HEK293 (cell line): ENCODE data around the gene FILIP1.

Experiments used
- CTCF ChIA-PET: fragments of 350-600 bp; formaldehyde crosslinking; extraction: SDS; loops from one replicate; lab custom pipeline; 2021; ENCODE audit warnings: antibody characterized with exemption; lab: Yijun Ruan, JAX
- POLR2A ChIA-PET: fragments of 300-600 bp; formaldehyde crosslinking; extraction: SDS; loops from one replicate; lab custom pipeline; 2020; ENCODE audit warnings: antibody characterized with exemption, inconsistent platforms; lab: Yijun Ruan, JAX
- H3K27ac ChIP-seq: fragments of 200-500 bp; sonication (Bioruptor generic); 2 replicates; pipeline ENCODE4 v1.5.1; 2014; ENCODE audit warnings: low read depth, low read length, control low read depth, inconsistent platforms; ENCODE audit errors: extremely low read depth
- H3K36me3 ChIP-seq, 2 experiments: fragments of 200-500 bp in 1 of 2; sonication (Bioruptor generic) in 1 of 2; 1 replicate in 1 of 2; 2 replicates in 1 of 2; pipeline ENCODE4 v1.5.1; 2014 to 2017; ENCODE audit warnings: inconsistent platforms in 2 of 2, low read length in 2 of 2; ENCODE audit not compliant: control insufficient read depth in 2 of 2, insufficient read depth in 1 of 2
- H3K4me1 ChIP-seq: fragments of 200-500 bp; sonication (Bioruptor generic); 2 replicates; pipeline ENCODE4 v1.5.1; 2014; ENCODE audit warnings: mild to moderate bottlenecking, low read length, inconsistent platforms; ENCODE audit not compliant: control insufficient read depth, insufficient read depth
- H3K4me3 ChIP-seq: 2 replicates; pipeline ENCODE4 v1.5.1; 2011; ENCODE audit warnings: low read depth, mild to moderate bottlenecking, control low read depth, low read length, moderate library complexity
- H3K9me3 ChIP-seq: fragments of 200-500 bp; sonication (Bioruptor generic); 2 replicates; pipeline ENCODE4 v1.5.1; 2014; ENCODE audit warnings: low read depth, low read length, inconsistent platforms; ENCODE audit not compliant: control insufficient read depth, insufficient read depth
- EGR2 ChIP-seq: fragments of 450-650 bp; formaldehyde crosslinking; IDR thresholded peaks from 2 replicates; pipeline ENCODE4 v1.5.1; 2016; ENCODE audit warnings: low read depth, missing biosample characterization, missing genetic modification characterization
- FEZF1 ChIP-seq: fragments of 450-650 bp; formaldehyde crosslinking; IDR thresholded peaks from 2 replicates; pipeline ENCODE4 v1.5.1; 2016; ENCODE audit warnings: missing biosample characterization, missing genetic modification characterization
- GLI4 ChIP-seq: fragments of 450-650 bp; formaldehyde crosslinking; IDR thresholded peaks from 2 replicates; pipeline ENCODE4 v1.5.1; 2016; ENCODE audit warnings: missing biosample characterization, missing genetic modification characterization
- HOXA7 ChIP-seq: sonication (generic); formaldehyde crosslinking; IDR thresholded peaks from 2 replicates; pipeline ENCODE4 v1.8.1; 2022; ENCODE audit warnings: missing genetic modification reagents, borderline replicate concordance
- KLF8 ChIP-seq: fragments of 450-650 bp; formaldehyde crosslinking; IDR thresholded peaks from 2 replicates; pipeline ENCODE4 v1.5.1; 2016; ENCODE audit warnings: missing biosample characterization, missing genetic modification characterization
- OVOL3 ChIP-seq: fragments of 450-650 bp; formaldehyde crosslinking; IDR thresholded peaks from 2 replicates; pipeline ENCODE4 v1.5.1; 2016; ENCODE audit warnings: missing biosample characterization, missing genetic modification characterization
- PRDM1 ChIP-seq: fragments of 450-650 bp; formaldehyde crosslinking; IDR thresholded peaks from 2 replicates; pipeline ENCODE4; 2016; ENCODE audit warnings: missing biosample characterization, missing genetic modification characterization
- SCRT1 ChIP-seq: fragments of 450-650 bp; formaldehyde crosslinking; IDR thresholded peaks from 2 replicates; pipeline ENCODE4 v1.5.1; 2016; ENCODE audit warnings: missing biosample characterization, missing genetic modification characterization, borderline replicate concordance
- SCRT2 ChIP-seq: fragments of 450-650 bp; formaldehyde crosslinking; IDR thresholded peaks from 2 replicates; pipeline ENCODE4 v1.5.1; 2016; ENCODE audit warnings: missing biosample characterization, missing genetic modification characterization
- SP7 ChIP-seq: fragments of 450-650 bp; formaldehyde crosslinking; IDR thresholded peaks from 2 replicates; pipeline ENCODE4 v1.5.1; 2016; ENCODE audit warnings: missing biosample characterization, missing genetic modification characterization
- WT1 ChIP-seq: fragments of 450-650 bp; formaldehyde crosslinking; IDR thresholded peaks from 2 replicates; pipeline ENCODE4 v1.5.1; 2016; ENCODE audit warnings: missing biosample characterization, missing genetic modification characterization
- YY1 ChIP-seq: fragments of 450-650 bp; formaldehyde crosslinking; IDR thresholded peaks from 2 replicates; pipeline ENCODE4 v1.5.1; 2018; ENCODE audit warnings: missing biosample characterization, missing genetic modification characterization
- ZFP3 ChIP-seq: fragments of 450-650 bp; formaldehyde crosslinking; IDR thresholded peaks from 2 replicates; pipeline ENCODE4 v1.5.1; 2016; ENCODE audit warnings: low read depth, missing biosample characterization, missing genetic modification characterization
- ZNF2 ChIP-seq: fragments of 450-650 bp; formaldehyde crosslinking; IDR thresholded peaks from 2 replicates; pipeline ENCODE4 v1.5.1; 2016; ENCODE audit warnings: missing biosample characterization, missing genetic modification characterization
- ZNF324 ChIP-seq: fragments of 450-650 bp; formaldehyde crosslinking; IDR thresholded peaks from 2 replicates; pipeline ENCODE4 v1.5.1; 2016; ENCODE audit warnings: missing biosample characterization, missing genetic modification characterization
- ZNF341 ChIP-seq: fragments of 450-650 bp; formaldehyde crosslinking; IDR thresholded peaks from 2 replicates; pipeline ENCODE4; 2016; ENCODE audit warnings: low read depth, missing biosample characterization, missing genetic modification characterization
- ZNF48 ChIP-seq: fragments of 450-650 bp; formaldehyde crosslinking; IDR thresholded peaks from 2 replicates; pipeline ENCODE4 v1.5.1; 2016; ENCODE audit warnings: missing biosample characterization, missing genetic modification characterization
- ZNF626 ChIP-seq: fragments of 450-650 bp; sonication (Bioruptor Pico); formaldehyde crosslinking; IDR thresholded peaks from 2 replicates; pipeline ENCODE4 v1.5.1; 2018; ENCODE audit warnings: missing biosample characterization, missing genetic modification characterization, inconsistent platforms
- ZNF629 ChIP-seq: fragments of 450-650 bp; formaldehyde crosslinking; IDR thresholded peaks from 2 replicates; pipeline ENCODE4 v1.5.1; 2017; ENCODE audit warnings: missing biosample characterization, missing genetic modification characterization
- ZNF76 ChIP-seq: fragments of 450-650 bp; formaldehyde crosslinking; IDR thresholded peaks from 2 replicates; pipeline ENCODE4; 2016; ENCODE audit warnings: low read depth, missing biosample characterization, missing genetic modification characterization, borderline replicate concordance
- TF ChIP-seq, protein P1 (sequence below): fragments of 450-650 bp; formaldehyde crosslinking; IDR thresholded peaks from 2 replicates; pipeline ENCODE4 v1.5.1; 2017; ENCODE audit warnings: missing biosample characterization, missing genetic modification characterization
- TF ChIP-seq, protein P2 (sequence below): fragments of 450-650 bp; formaldehyde crosslinking; optimal IDR thresholded peaks from 2 replicates; pipeline ENCODE3; 2016; ENCODE audit warnings: missing biosample characterization, mild to moderate bottlenecking, missing genetic modification characterization
- TF ChIP-seq, protein P3 (sequence below): fragments of 450-650 bp; formaldehyde crosslinking; IDR thresholded peaks from 2 replicates; pipeline ENCODE4 v1.5.1; 2016; ENCODE audit warnings: missing biosample characterization, missing genetic modification characterization
- TF ChIP-seq, protein P4 (sequence below): fragments of 450-650 bp; formaldehyde crosslinking; IDR thresholded peaks from 2 replicates; pipeline ENCODE4 v1.5.1; 2016; ENCODE audit warnings: missing biosample characterization, missing genetic modification characterization

Gene FILIP1

DNA sequence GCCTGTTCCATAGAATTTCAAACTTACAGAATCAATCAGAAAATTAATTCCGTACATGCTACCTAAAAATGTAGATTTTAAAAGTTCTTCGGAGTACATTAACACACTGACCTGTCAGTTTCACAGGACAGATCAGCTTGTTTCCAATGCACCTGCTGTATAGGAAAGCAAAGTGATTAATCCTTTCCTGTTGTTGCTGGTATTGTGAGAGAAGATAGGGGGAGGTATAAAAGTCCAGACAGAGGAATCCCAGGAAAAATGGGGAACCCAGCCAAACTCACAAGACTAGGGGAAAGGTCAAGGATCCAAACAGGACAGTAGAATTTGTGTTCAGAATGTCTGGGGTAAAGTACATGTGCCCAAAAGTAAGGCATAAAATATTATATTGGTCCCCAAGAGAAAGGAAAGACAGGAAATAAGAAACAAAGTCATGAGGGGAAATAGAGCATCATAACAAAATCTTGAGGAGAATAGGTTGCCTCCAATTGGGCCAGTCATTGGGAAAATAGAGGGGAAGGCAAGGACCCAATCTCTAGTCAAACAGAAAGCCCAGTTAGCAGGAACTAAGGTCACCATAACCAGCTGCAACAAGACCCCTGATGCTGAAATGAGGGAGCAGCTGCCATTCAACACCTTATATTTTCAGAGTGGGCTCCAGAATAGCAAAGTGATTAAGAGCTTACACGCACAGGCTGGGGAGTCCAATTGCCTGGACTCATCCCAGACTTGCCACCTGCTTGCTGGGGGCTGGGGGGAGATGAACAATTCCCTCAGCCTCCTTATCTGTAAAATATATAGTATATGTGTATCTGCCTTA lies 10.3 kb downstream of the FILIP1 start:
- POLR2A ChIA-PET, result no interaction called here
- CTCF ChIA-PET, result interaction anchor here (0.9 kb wide), 1 partner anchor 115 kb away, joined by 3 read pairs; no protein-coding TSS in a partner anchor
- peaks cover under 1% of the 10 kb centered on the region; the same call in 1 of the 2 replicates for H3K4me1 ChIP-seq
- H3K4me3 ChIP-seq, result no peak overlapping the region
- H3K9me3 ChIP-seq, result no peaks in the 10 kb centered on the region
- H3K27ac ChIP-seq, result no peak overlapping the region
- H3K36me3 ChIP-seq, result no peaks in the 10 kb centered on the region
- no peak for TF ChIP-seq OVOL3

DNA sequence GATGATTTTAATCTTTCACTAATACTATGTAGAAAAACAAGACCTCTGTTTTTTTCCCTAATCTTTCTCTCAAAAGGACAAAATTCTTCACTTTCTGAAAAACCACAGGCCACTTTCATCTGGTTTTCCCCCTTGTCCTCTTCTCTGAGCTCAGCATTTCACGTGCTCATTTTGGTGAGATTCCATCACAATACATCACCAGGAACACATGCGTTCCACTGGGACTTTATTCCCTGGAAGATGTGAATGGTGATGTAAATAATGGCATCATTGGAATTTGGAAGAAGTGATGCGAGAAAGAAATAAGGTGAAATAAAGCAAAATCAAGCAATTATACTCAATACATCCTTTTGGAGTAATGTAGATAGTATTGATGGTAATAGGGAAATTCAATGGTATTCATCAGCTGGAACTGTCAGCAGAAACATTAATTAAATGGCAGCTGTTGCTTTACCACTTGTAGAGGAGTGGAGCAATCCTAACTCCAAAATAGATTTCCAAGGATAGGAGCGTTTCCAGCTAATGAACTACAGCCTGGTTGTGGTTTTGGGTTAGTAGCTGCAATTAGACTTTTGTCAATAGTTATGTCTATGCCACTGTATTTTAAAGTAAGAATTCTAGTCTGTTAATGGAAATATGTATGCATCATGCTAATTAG lies 11.5 kb downstream of the FILIP1 start:
- POLR2A ChIA-PET, result no interaction called here
- no peak for TF ChIP-seq HOXA7 (CRISPR knock-in tag)
- no peak for TF ChIP-seq EGR2 (tag by site-specific recombination)
- peak; percentile 82 for TF ChIP-seq SCRT2
- TF ChIP-seq SCRT1 (tag by site-specific recombination), result 0 out of 2 replicates have a peak, but pooled peaks have one; percentile 55
- 0 out of 2 replicates have a peak, but pooled peaks have one; percentile 16 for TF ChIP-seq PRDM1 (tag by site-specific recombination)
- Histone ChIP-seq H3K4me1 (no peaks in the 10 kb centered on the region), H3K9me3 (no peaks in the 10 kb centered on the region), H3K36me3 (no peaks in the 10 kb centered on the region), H3K4me3 (no peak overlapping the region), H3K27ac (no peak overlapping the region)
- CTCF ChIA-PET, result interaction anchor here (1.0 to 2.1 kb wide), 4 partner anchors 10 to 114 kb away, joined by 3 to 6 read pairs (median 4); no protein-coding TSS in a partner anchor

DNA sequence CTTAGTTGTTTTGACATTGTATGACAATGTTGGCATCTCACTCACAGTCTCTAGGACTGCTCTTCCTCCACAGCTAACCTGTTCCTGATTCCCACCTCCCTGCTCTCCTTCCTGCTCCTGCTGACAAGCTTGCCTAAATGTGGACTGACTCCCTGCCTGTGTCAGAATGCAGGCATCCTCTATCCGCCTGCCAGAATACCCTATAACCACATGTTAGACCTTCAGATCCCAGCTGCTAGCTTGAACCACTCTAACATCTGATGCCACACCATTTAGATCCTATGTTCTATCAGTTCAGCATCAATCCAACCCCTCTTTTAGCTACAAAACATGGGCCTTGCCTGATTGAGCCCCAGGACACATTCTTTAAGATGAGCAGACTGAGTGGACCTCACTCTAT lies 12.2 kb downstream of the FILIP1 start:
- H3K36me3 ChIP-seq, result no peaks in the 10 kb centered on the region
- H3K27ac ChIP-seq, result no peak overlapping the region
- no peak overlapping the region for H3K4me3 ChIP-seq
- H3K4me1 ChIP-seq, result no peaks in the 10 kb centered on the region
- H3K9me3 ChIP-seq, result no peaks in the 10 kb centered on the region
- POLR2A ChIA-PET, result no interaction called here
- CTCF ChIA-PET, result interaction anchor here (0.5 to 2.1 kb wide), 5 partner anchors 11 to 113 kb away, joined by 3 to 6 read pairs (median 4); no protein-coding TSS in a partner anchor
- TF ChIP-seq KLF8 (tag by site-specific recombination) (no peak), GLI4 (tag by site-specific recombination) (no peak), ZNF48 (tag by site-specific recombination) (no peak), FEZF1 (no peak), ZNF341 (tag by site-specific recombination) (no peak), ZNF2 (tag by site-specific recombination) (no peak), ZNF324 (no peak), YY1 (tag by site-specific recombination) (no peak), ZNF626 (tag by site-specific recombination) (no peak), WT1 (tag by site-specific recombination) (no peak), ZNF76 (tag by site-specific recombination) (no peak), ZNF629 (tag by site-specific recombination) (no peak), ZFP3 (no peak), SP7 (no peak)
- TF ChIP-seq, protein P1, sequence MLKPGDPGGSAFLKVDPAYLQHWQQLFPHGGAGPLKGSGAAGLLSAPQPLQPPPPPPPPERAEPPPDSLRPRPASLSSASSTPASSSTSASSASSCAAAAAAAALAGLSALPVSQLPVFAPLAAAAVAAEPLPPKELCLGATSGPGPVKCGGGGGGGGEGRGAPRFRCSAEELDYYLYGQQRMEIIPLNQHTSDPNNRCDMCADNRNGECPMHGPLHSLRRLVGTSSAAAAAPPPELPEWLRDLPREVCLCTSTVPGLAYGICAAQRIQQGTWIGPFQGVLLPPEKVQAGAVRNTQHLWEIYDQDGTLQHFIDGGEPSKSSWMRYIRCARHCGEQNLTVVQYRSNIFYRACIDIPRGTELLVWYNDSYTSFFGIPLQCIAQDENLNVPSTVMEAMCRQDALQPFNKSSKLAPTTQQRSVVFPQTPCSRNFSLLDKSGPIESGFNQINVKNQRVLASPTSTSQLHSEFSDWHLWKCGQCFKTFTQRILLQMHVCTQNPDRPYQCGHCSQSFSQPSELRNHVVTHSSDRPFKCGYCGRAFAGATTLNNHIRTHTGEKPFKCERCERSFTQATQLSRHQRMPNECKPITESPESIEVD (tag by site-specific recombination), result no peak
- TF ChIP-seq, protein P2, sequence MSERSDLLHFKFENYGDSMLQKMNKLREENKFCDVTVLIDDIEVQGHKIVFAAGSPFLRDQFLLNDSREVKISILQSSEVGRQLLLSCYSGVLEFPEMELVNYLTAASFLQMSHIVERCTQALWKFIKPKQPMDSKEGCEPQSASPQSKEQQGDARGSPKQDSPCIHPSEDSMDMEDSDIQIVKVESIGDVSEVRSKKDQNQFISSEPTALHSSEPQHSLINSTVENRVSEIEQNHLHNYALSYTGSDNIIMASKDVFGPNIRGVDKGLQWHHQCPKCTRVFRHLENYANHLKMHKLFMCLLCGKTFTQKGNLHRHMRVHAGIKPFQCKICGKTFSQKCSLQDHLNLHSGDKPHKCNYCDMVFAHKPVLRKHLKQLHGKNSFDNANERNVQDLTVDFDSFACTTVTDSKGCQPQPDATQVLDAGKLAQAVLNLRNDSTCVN (tag by site-specific recombination), result no peak
- TF ChIP-seq, protein P3, sequence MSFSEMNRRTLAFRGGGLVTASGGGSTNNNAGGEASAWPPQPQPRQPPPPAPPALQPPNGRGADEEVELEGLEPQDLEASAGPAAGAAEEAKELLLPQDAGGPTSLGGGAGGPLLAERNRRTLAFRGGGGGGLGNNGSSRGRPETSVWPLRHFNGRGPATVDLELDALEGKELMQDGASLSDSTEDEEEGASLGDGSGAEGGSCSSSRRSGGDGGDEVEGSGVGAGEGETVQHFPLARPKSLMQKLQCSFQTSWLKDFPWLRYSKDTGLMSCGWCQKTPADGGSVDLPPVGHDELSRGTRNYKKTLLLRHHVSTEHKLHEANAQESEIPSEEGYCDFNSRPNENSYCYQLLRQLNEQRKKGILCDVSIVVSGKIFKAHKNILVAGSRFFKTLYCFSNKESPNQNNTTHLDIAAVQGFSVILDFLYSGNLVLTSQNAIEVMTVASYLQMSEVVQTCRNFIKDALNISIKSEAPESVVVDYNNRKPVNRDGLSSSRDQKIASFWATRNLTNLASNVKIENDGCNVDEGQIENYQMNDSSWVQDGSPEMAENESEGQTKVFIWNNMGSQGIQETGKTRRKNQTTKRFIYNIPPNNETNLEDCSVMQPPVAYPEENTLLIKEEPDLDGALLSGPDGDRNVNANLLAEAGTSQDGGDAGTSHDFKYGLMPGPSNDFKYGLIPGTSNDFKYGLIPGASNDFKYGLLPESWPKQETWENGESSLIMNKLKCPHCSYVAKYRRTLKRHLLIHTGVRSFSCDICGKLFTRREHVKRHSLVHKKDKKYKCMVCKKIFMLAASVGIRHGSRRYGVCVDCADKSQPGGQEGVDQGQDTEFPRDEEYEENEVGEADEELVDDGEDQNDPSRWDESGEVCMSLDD (tag by site-specific recombination), result no peak
- TF ChIP-seq, protein P4, sequence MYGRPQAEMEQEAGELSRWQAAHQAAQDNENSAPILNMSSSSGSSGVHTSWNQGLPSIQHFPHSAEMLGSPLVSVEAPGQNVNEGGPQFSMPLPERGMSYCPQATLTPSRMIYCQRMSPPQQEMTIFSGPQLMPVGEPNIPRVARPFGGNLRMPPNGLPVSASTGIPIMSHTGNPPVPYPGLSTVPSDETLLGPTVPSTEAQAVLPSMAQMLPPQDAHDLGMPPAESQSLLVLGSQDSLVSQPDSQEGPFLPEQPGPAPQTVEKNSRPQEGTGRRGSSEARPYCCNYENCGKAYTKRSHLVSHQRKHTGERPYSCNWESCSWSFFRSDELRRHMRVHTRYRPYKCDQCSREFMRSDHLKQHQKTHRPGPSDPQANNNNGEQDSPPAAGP (tag by site-specific recombination), result no peak
